Ishikawa (cell line): ENCODE measurements around the gene DMXL2.

Source experiments
- CEBPB ChIP-seq: IDR thresholded peaks from 2 replicates; pipeline ENCODE4 v1.6.1; 2012
- CREB1 ChIP-seq: IDR thresholded peaks from 2 replicates; pipeline ENCODE4 v1.6.1; 2012; ENCODE audit warnings: low read depth
- EGR1 ChIP-seq: IDR thresholded peaks from 2 replicates; pipeline ENCODE4 v1.6.1; 2012
- EP300 ChIP-seq: IDR thresholded peaks from 2 replicates; pipeline ENCODE4 v1.6.1; 2012; ENCODE audit warnings: borderline replicate concordance
- FOXM1 ChIP-seq: IDR thresholded peaks from 2 replicates; pipeline ENCODE4 v1.6.1; 2012; ENCODE audit warnings: low read depth, borderline replicate concordance
- NFIC ChIP-seq: IDR thresholded peaks from 2 replicates; pipeline ENCODE4 v1.6.1; 2012
- RAD21 ChIP-seq: IDR thresholded peaks from 2 replicates; pipeline ENCODE4 v1.6.1; 2012; ENCODE audit warnings: low read depth
- TAF1 ChIP-seq: IDR thresholded peaks from 2 replicates; pipeline ENCODE4 v1.6.1; 2012; ENCODE audit warnings: low read depth, mild to moderate bottlenecking
- TCF12 ChIP-seq: IDR thresholded peaks from 2 replicates; pipeline ENCODE4 v1.6.1; 2012; ENCODE audit warnings: low read depth
- TEAD4 ChIP-seq: IDR thresholded peaks from 2 replicates; pipeline ENCODE4 v1.6.1; 2012
- YY1 ChIP-seq: IDR thresholded peaks from 2 replicates; pipeline ENCODE4 v1.6.1; 2012; ENCODE audit warnings: low read depth
- ZBTB7A ChIP-seq: IDR thresholded peaks from 2 replicates; pipeline ENCODE4 v1.6.1; 2012; ENCODE audit warnings: low read depth
- TF ChIP-seq, protein P1 (sequence below): IDR thresholded peaks from 2 replicates; pipeline ENCODE4 v1.6.1; 2012
- TF ChIP-seq, protein P2 (sequence below): IDR thresholded peaks from 2 replicates; pipeline ENCODE4 v1.6.1; 2012; ENCODE audit warnings: low read depth, mild to moderate bottlenecking

DNA sequence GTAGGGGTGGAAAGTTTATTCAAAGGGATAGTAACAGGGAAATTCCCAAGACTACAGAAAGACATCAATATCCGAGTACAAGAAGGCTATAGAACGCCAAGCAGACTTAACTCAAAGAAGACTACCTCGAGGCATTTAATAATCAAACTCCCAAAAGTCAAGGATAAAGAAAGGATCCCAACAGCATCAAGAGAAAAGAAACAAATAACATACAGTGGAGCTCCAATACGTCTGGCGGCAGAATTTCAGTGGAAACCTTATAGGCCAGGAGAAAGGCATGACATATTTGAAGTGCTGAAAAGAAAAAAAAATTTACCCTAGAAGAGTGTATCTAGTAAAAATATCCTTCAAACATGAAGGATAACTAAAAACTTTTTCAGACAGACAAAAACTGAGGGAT, 95.6 kb downstream of the DMXL2 start:
- no peak for TF ChIP-seq RAD21
- TF ChIP-seq, protein P1, sequence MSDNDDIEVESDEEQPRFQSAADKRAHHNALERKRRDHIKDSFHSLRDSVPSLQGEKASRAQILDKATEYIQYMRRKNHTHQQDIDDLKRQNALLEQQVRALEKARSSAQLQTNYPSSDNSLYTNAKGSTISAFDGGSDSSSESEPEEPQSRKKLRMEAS: no peak
- TF ChIP-seq NFIC: no peak
- TF ChIP-seq, protein P2, sequence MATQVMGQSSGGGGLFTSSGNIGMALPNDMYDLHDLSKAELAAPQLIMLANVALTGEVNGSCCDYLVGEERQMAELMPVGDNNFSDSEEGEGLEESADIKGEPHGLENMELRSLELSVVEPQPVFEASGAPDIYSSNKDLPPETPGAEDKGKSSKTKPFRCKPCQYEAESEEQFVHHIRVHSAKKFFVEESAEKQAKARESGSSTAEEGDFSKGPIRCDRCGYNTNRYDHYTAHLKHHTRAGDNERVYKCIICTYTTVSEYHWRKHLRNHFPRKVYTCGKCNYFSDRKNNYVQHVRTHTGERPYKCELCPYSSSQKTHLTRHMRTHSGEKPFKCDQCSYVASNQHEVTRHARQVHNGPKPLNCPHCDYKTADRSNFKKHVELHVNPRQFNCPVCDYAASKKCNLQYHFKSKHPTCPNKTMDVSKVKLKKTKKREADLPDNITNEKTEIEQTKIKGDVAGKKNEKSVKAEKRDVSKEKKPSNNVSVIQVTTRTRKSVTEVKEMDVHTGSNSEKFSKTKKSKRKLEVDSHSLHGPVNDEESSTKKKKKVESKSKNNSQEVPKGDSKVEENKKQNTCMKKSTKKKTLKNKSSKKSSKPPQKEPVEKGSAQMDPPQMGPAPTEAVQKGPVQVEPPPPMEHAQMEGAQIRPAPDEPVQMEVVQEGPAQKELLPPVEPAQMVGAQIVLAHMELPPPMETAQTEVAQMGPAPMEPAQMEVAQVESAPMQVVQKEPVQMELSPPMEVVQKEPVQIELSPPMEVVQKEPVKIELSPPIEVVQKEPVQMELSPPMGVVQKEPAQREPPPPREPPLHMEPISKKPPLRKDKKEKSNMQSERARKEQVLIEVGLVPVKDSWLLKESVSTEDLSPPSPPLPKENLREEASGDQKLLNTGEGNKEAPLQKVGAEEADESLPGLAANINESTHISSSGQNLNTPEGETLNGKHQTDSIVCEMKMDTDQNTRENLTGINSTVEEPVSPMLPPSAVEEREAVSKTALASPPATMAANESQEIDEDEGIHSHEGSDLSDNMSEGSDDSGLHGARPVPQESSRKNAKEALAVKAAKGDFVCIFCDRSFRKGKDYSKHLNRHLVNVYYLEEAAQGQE: no peak
- TF ChIP-seq ZBTB7A: no peak
- no peak for TF ChIP-seq TEAD4
- no peak for TF ChIP-seq TAF1
- TF ChIP-seq CEBPB: no peak
- TF ChIP-seq CREB1: no peak
- TF ChIP-seq YY1: no peak
- no peak for TF ChIP-seq EP300
- no peak for TF ChIP-seq EGR1
- no peak for TF ChIP-seq TCF12
- TF ChIP-seq FOXM1: no peak
